CD4-positive, CD25-positive, alpha-beta regulatory T cell (primary cell): Measurements from ENCODE around the gene GBP7. TPM values are rescaled to one million over a fixed set of nuclear protein-coding genes. Genes with fewer than 3 reads are reported as not detected.

Experiments
- ATAC-seq, 2 donors: fragments of 150-1000 bp; cut with Tn5 transposase; one replicate each; pipeline ENCODE4 v1.10.0; 2021; ENCODE audit warnings: low read depth in 2 of 2, moderate number of reproducible peaks in 2 of 2, moderate library complexity in 1 of 2
- DNase-seq, 3 donors: peaks; one replicate each; pipeline versions ENCODE4 v3.0.0 to v3.0.0-alpha.2; 2012 to 2022; ENCODE audit warnings: mixed read lengths in 1 of 3
- H3K27ac ChIP-seq: one replicate; pipeline ENCODE4 v1.7.0; 2013; ENCODE audit warnings: mild to moderate bottlenecking, low read length; ENCODE audit not compliant: insufficient read depth, poor library complexity, severe bottlenecking
- H3K27me3 ChIP-seq: one replicate; pipeline ENCODE4 v1.7.0; 2013; ENCODE audit warnings: low read length; ENCODE audit not compliant: control insufficient read depth, insufficient read depth
- H3K36me3 ChIP-seq: one replicate; pipeline ENCODE4 v1.7.0; 2013; ENCODE audit warnings: mild to moderate bottlenecking, low read length, moderate library complexity; ENCODE audit not compliant: control insufficient read depth, insufficient read depth
- H3K4me1 ChIP-seq: 2 replicates; pipeline ENCODE4 v1.7.0; 2013; ENCODE audit warnings: mild to moderate bottlenecking, low read length; ENCODE audit not compliant: insufficient read depth, control insufficient read depth, poor library complexity, severe bottlenecking
- H3K4me3 ChIP-seq: one replicate; pipeline ENCODE4 v1.7.0; 2013; ENCODE audit warnings: low read depth, mild to moderate bottlenecking, low read length, moderate library complexity
- H3K9me3 ChIP-seq, 2 experiments: 1 replicate in 1 of 2; 2 replicates in 1 of 2; pipeline ENCODE4 v1.7.0; 2013; ENCODE audit warnings: low read length in 2 of 2, mild to moderate bottlenecking in 1 of 2, moderate library complexity in 1 of 2; ENCODE audit not compliant: control insufficient read depth in 2 of 2
- H3K27ac Mint-ChIP-seq, 3 donors: one replicate each; pipeline ENCODE4 v1.8.0; 2020 to 2022; ENCODE audit warnings: mild to moderate bottlenecking in 3 of 3, mixed read lengths in 3 of 3, moderate library complexity in 2 of 3
- H3K27me3 Mint-ChIP-seq: one replicate; pipeline ENCODE4 v1.8.0; 2022; ENCODE audit warnings: mild to moderate bottlenecking, mixed read lengths
- H3K36me3 Mint-ChIP-seq: one replicate; pipeline ENCODE4 v1.8.0; 2020; ENCODE audit warnings: mixed read lengths
- H3K4me1 Mint-ChIP-seq, 4 donors: one replicate each; pipeline ENCODE4 v1.8.0; 2020 to 2022; ENCODE audit warnings: mixed read lengths in 4 of 4, mild to moderate bottlenecking in 1 of 4
- H3K4me3 Mint-ChIP-seq, 4 donors: one replicate each; pipeline ENCODE4 v1.8.0; 2020 to 2022; ENCODE audit warnings: mild to moderate bottlenecking in 4 of 4, mixed read lengths in 4 of 4, moderate library complexity in 3 of 4
- H3K9me3 Mint-ChIP-seq, 7 donors: one replicate each; pipeline ENCODE4 v1.8.0; 2020 to 2022; ENCODE audit warnings: mixed read lengths in 7 of 7, mild to moderate bottlenecking in 3 of 7, moderate library complexity in 2 of 7
- polyA plus RNA-seq, 4 donors: library from polyadenylated mRNA; unstranded; fragments of 300-500 nt; fragmentation: Illumina TruSeq; gene quantifications; one replicate each; pipeline ENCODE4 v1.2.3, GENCODE V29; 2021
- total RNA-seq: library from RNA; stranded (reverse); gene quantifications from one replicate; pipeline ENCODE4 v1.2.3, GENCODE V29; 2022

GBP7 gene
- total and polyA plus RNA-seq, 5 donors from 2014 or later, result 0.11 to 0.20 TPM; not detected in 3

- H3K36me3 ChIP-seq, result peaks cover 80% of the 10 kb centered on the region
- Mint-ChIP-seq H3K4me1 (peaks cover 38 to 67% (median 57%) of the 10 kb centered on the region in 4 donors), H3K27ac (peak overlapping the region in 1 of 3 donors; percentile 27)
These were observed 15.5 kb upstream of the GBP7 start for GRCh38 chr1:89191314-89191713.

GRCh38 chr1:89190017-89190416 is 14.2 kb upstream of the GBP7 start:
- Mint-ChIP-seq H3K36me3 (peaks cover 76% of the 10 kb centered on the region), H3K4me1 (peaks cover 26 to 54% (median 47%) of the 10 kb centered on the region in 4 donors), H3K4me3 (no peak overlapping the region), H3K9me3 (peaks cover 0 to 2% (median 0%) of the 10 kb centered on the region in 7 donors), H3K27ac (peak overlapping the region in 1 of 3 donors; percentile 45), H3K27me3 (no peaks in the 10 kb centered on the region)
- no peaks in the 10 kb centered on the region for H3K27me3 ChIP-seq
- H3K27ac ChIP-seq, result no peak overlapping the region
- peaks cover 88% of the 10 kb centered on the region for H3K36me3 ChIP-seq
- no peak for ATAC-seq
- no peak overlapping the region for H3K4me3 ChIP-seq
- H3K4me1 ChIP-seq, result peaks cover 10% of the 10 kb centered on the region
- H3K9me3 ChIP-seq, result no peaks in the 10 kb centered on the region
- DNase-seq, result no peak

More at GRCh38 chr1:89191314-89191713, 15.5 kb upstream of the GBP7 start:
- Histone ChIP-seq H3K27ac (no peak overlapping the region), H3K4me1 (peaks cover 23% of the 10 kb centered on the region), H3K4me3 (no peak overlapping the region), H3K9me3 (no peaks in the 10 kb centered on the region), H3K27me3 (no peaks in the 10 kb centered on the region)
- Mint-ChIP-seq H3K36me3 (peaks cover 69% of the 10 kb centered on the region), H3K27me3 (no peaks in the 10 kb centered on the region), H3K9me3 (peaks cover 0 to 2% (median 0%) of the 10 kb centered on the region in 7 donors), H3K4me3 (no peak overlapping the region)
- ATAC-seq (no peak), DNase-seq (no peak)

- peaks cover 0 to 4% (median 0%) of the 10 kb centered on the region in 7 donors for H3K9me3 Mint-ChIP-seq
- ATAC-seq (no peak), DNase-seq (no peak)
- H3K4me1 ChIP-seq, result no peaks in the 10 kb centered on the region
- no peak overlapping the region for H3K27ac ChIP-seq
- peaks cover 0 to under 1% of the 10 kb centered on the region in 2 experiments for H3K9me3 ChIP-seq
- H3K4me1 Mint-ChIP-seq, result peaks cover 4 to 10% (median 6%) of the 10 kb centered on the region in 4 donors
- H3K4me3 Mint-ChIP-seq, result no peak overlapping the region
- no peaks in the 10 kb centered on the region for H3K27me3 ChIP-seq
- H3K27ac Mint-ChIP-seq, result no peak overlapping the region
- peaks cover 34% of the 10 kb centered on the region for H3K36me3 Mint-ChIP-seq
- peaks cover 23% of the 10 kb centered on the region for H3K36me3 ChIP-seq
- no peaks in the 10 kb centered on the region for H3K27me3 Mint-ChIP-seq
- no peak overlapping the region for H3K4me3 ChIP-seq
These were observed 3.5 kb upstream of the GBP7 start for GRCh38 chr1:89179343-89179742.

- Mint-ChIP-seq H3K9me3 (no peaks in the 10 kb centered on the region), H3K27me3 (no peaks in the 10 kb centered on the region), H3K36me3 (peaks cover 12% of the 10 kb centered on the region), H3K4me1 (peaks cover 4 to 10% (median 5%) of the 10 kb centered on the region in 4 donors), H3K27ac (peak overlapping the region in 1 of 3 donors; percentile 5), H3K4me3 (no peak overlapping the region)
- Histone ChIP-seq H3K4me1 (no peaks in the 10 kb centered on the region), H3K27ac (no peak overlapping the region), H3K9me3 (no peaks in the 10 kb centered on the region), H3K27me3 (no peaks in the 10 kb centered on the region), H3K36me3 (peaks cover 2% of the 10 kb centered on the region), H3K4me3 (no peak overlapping the region)
- no peak for ATAC-seq
- DNase-seq, result peak in 1 of 3 donors; percentile 18
These were observed 1.2 kb upstream of the GBP7 start for GRCh38 chr1:89176971-89177370.

GRCh38 chr1:89174491-89174890 is 1.3 kb downstream of the GBP7 start:
- Histone ChIP-seq H3K9me3 (no peaks in the 10 kb centered on the region), H3K27me3 (no peaks in the 10 kb centered on the region), H3K4me1 (no peaks in the 10 kb centered on the region), H3K4me3 (no peak overlapping the region), H3K36me3 (no peaks in the 10 kb centered on the region), H3K27ac (no peak overlapping the region)
- H3K4me1 Mint-ChIP-seq, result peaks cover 0 to 6% (median 6%) of the 10 kb centered on the region in 4 donors
- no peak overlapping the region for H3K4me3 Mint-ChIP-seq
- DNase-seq (no peak), ATAC-seq (no peak)
- no peaks in the 10 kb centered on the region for H3K9me3 Mint-ChIP-seq
- no peaks in the 10 kb centered on the region for H3K36me3 Mint-ChIP-seq
- no peak overlapping the region for H3K27ac Mint-ChIP-seq
- H3K27me3 Mint-ChIP-seq, result no peaks in the 10 kb centered on the region

GRCh38 chr1:89172468-89173143 is 3.2 kb downstream of the GBP7 start:
- DNase-seq (no peak), ATAC-seq (no peak)
- H3K27ac ChIP-seq, result no peak overlapping the region
- no peaks in the 10 kb centered on the region for H3K36me3 Mint-ChIP-seq
- no peaks in the 10 kb centered on the region for H3K27me3 Mint-ChIP-seq
- H3K4me1 Mint-ChIP-seq, result peaks cover 0 to 6% (median 6%) of the 10 kb centered on the region in 4 donors
- H3K4me3 Mint-ChIP-seq, result no peak overlapping the region
- H3K27me3 ChIP-seq, result no peaks in the 10 kb centered on the region
- no peaks in the 10 kb centered on the region for H3K9me3 ChIP-seq
- H3K4me1 ChIP-seq, result no peaks in the 10 kb centered on the region
- no peak overlapping the region for H3K4me3 ChIP-seq
- H3K9me3 Mint-ChIP-seq, result no peaks in the 10 kb centered on the region
- H3K36me3 ChIP-seq, result no peaks in the 10 kb centered on the region
- no peak overlapping the region for H3K27ac Mint-ChIP-seq

GRCh38 chr1:89171067-89171438 is 4.8 kb downstream of the GBP7 start:
- no peaks in the 10 kb centered on the region for H3K36me3 Mint-ChIP-seq
- Histone ChIP-seq H3K27me3 (no peaks in the 10 kb centered on the region), H3K4me3 (no peak overlapping the region), H3K4me1 (no peaks in the 10 kb centered on the region), H3K36me3 (no peaks in the 10 kb centered on the region), H3K9me3 (no peaks in the 10 kb centered on the region), H3K27ac (no peak overlapping the region)
- H3K4me1 Mint-ChIP-seq, result peaks cover 0 to 3% (median 0%) of the 10 kb centered on the region in 4 donors
- DNase-seq (no peak), ATAC-seq (no peak)
- no peak overlapping the region for H3K4me3 Mint-ChIP-seq
- no peaks in the 10 kb centered on the region for H3K9me3 Mint-ChIP-seq
- H3K27ac Mint-ChIP-seq, result no peak overlapping the region
- H3K27me3 Mint-ChIP-seq, result no peaks in the 10 kb centered on the region
